ENCODE data around the gene OR8K5. TPM values are rescaled to one million over a fixed set of nuclear protein-coding genes. Genes with fewer than 3 reads are reported as not detected.

The OR8K5 gene
- total RNA-seq, 4 donors from 2014 or later, result not detected

DNA sequence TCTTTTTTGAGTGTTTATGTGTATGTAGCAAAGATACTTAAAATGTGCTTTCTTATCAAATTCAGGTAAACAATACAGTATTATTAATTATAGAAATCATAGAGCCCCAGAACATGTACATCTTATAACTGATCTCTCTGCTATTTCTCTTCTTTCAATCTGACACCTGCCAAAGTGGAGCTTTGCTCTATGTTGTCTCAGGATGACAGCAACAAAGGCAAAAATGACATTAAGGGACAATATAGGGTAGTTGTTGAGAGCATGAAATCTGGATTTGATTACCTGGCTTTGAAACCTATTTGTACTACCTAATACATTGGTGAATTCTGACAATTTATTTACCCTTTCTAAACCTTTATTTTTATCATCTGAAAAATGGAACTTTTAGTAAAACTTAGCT is 23.3 kb upstream of the OR8K5 start:
- TF ChIP-seq POLR2A (IDR thresholded peaks at IDR 0.05), result no peak
- no peak for TF ChIP-seq POLR2AphosphoS5 (IDR thresholded peaks at IDR 0.05)
- TF ChIP-seq EP300 (IDR thresholded peaks at IDR 0.05; ENCODE audit: low read depth), result no peak
- TF ChIP-seq, protein P1, sequence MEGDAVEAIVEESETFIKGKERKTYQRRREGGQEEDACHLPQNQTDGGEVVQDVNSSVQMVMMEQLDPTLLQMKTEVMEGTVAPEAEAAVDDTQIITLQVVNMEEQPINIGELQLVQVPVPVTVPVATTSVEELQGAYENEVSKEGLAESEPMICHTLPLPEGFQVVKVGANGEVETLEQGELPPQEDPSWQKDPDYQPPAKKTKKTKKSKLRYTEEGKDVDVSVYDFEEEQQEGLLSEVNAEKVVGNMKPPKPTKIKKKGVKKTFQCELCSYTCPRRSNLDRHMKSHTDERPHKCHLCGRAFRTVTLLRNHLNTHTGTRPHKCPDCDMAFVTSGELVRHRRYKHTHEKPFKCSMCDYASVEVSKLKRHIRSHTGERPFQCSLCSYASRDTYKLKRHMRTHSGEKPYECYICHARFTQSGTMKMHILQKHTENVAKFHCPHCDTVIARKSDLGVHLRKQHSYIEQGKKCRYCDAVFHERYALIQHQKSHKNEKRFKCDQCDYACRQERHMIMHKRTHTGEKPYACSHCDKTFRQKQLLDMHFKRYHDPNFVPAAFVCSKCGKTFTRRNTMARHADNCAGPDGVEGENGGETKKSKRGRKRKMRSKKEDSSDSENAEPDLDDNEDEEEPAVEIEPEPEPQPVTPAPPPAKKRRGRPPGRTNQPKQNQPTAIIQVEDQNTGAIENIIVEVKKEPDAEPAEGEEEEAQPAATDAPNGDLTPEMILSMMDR (IDR thresholded peaks at IDR 0.05), result no peak
- in situ Hi-C loops (cut with MboI; ENCODE audit: low pct_ligation_motif_present in 1 of 4, low pct_unique_long_range_greater_than_20kb in 1 of 4, low sequenced_read_pairs in 3 of 4) (no loop called here), intact Hi-C loops (cut with DNase I; ENCODE audit: low total_unique reads) (no loop called here)
- H3K27me3 ChIP-seq, result no peaks in the 10 kb centered on the region
- no peaks in the 10 kb centered on the region for H3K4me1 ChIP-seq
- DNase-seq, result no peak
- no peak overlapping the region for H3K4me3 ChIP-seq
- no peaks in the 10 kb centered on the region for H3K36me3 ChIP-seq
- peaks cover 0 to 11% of the 10 kb centered on the region in 2 donors for H3K9me3 ChIP-seq
- H3K27ac ChIP-seq, result no peak overlapping the region

DNA sequence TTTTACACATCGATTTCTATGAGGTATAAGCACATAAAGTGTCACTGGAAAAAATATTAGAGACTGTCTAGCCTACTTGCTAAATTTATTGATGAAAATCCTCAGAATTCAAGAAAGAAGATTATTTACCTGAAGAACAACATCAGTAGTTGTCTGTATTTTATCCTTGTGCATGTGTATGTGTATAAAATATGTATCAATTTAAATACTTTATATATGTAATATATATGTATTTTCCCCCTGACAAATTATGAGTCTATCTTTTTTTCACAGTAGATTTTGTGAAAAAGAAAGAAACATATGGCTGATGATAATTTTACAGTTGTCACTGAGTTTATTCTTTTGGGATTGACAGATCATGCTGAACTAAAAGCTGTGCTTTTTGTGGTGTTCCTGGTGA is 16.2 kb upstream of the OR8K5 start, which contains the start of gene OR5J2:
OR5J2 (plus strand) TSS at position 301 of the 400 bp plus-strand sequence; CDS start at position 301, 0 bp downstream.
- Histone ChIP-seq H3K9me3 (peaks cover 0 to 11% of the 10 kb centered on the region in 2 donors), H3K4me1 (no peaks in the 10 kb centered on the region), H3K36me3 (no peaks in the 10 kb centered on the region), H3K4me3 (no peak within 1 kb of the TSS), H3K27ac (no peak within 1 kb of the TSS), H3K27me3 (no peaks in the 10 kb centered on the region)
- 69 to 83% methylated on average over 1 of the region's 1 CpG for WGBS, 2 donors (ENCODE audit: low coverage in 1 of 2)
- no peak for TF ChIP-seq EP300 (IDR thresholded peaks at IDR 0.05; ENCODE audit: low read depth)
- intact Hi-C loops (cut with DNase I; ENCODE audit: low total_unique reads), result no loop called here
- in situ Hi-C loops (cut with MboI; ENCODE audit: low pct_ligation_motif_present in 1 of 4, low pct_unique_long_range_greater_than_20kb in 1 of 4, low sequenced_read_pairs in 3 of 4), result no loop called here
- DNase-seq, result no peak

DNA sequence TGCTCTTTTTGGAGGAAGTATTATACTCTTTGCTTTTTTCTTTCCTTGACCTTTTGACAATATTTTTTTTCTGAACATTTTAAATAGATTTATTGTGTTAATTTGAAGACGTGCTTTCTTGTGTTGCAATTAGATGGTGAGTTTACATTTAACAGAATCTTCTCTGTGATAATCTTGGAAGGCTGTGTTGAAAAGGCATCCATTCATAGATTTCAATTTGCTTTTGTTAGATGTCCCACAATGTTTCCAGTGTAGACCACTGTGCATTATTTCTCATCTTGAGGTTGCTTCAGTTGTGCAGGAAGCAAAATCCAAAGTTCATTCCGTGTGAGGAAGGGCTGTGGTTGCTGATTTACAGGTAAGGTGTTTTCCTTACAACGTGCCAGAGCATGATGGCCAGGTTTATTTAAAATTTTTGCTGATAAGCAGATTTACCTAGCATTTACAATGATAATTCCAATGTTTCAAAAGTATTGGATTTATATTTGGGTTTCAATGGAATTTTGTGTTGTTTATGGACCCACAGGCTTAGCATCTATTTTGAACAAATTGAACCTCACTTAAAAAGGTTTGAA is 12.2 kb upstream of the OR8K5 start:
- DNase-seq, result peak; percentile 8
- no peak overlapping the region for H3K4me3 ChIP-seq
- H3K9me3 ChIP-seq, result no peaks in the 10 kb centered on the region
- TF ChIP-seq POLR2A (IDR thresholded peaks at IDR 0.05) (no peak), EP300 (IDR thresholded peaks at IDR 0.05; ENCODE audit: low read depth) (no peak), POLR2AphosphoS5 (IDR thresholded peaks at IDR 0.05) (no peak)
- TF ChIP-seq, protein P1 (IDR thresholded peaks at IDR 0.05), result no peak
- intact Hi-C loops (cut with DNase I; ENCODE audit: low total_unique reads), result no loop called here
- in situ Hi-C loops (cut with MboI; ENCODE audit: low pct_ligation_motif_present in 1 of 4, low pct_unique_long_range_greater_than_20kb in 1 of 4, low sequenced_read_pairs in 3 of 4), result no loop called here
- no peaks in the 10 kb centered on the region for H3K27me3 ChIP-seq
- no peaks in the 10 kb centered on the region for H3K36me3 ChIP-seq
- no peaks in the 10 kb centered on the region for H3K4me1 ChIP-seq
- no peak overlapping the region for H3K27ac ChIP-seq
- WGBS, 2 donors (ENCODE audit: low coverage in 1 of 2), result 30 to 36% methylated on average over 3 of the region's 3 CpGs

DNA sequence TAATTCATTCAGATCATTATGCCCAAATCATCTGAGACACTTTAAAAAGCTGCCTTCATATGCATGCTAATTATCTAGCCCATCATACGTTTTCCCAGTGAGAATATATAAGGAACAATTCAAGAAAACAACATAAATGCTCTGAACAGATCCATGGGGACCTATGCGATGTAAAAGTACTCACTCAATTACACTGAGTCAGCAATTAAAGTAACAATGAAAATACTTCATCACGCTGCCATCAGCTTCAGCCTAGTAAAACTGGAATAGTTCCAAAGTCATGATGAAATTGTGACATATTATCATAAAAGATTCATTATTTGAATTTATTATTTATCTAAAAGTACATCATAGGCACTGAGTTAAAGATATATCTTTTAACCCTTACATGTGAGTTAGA is 3.7 kb upstream of the OR8K5 start:
- H3K4me1 ChIP-seq, result no peaks in the 10 kb centered on the region
- no peak overlapping the region for H3K27ac ChIP-seq
- WGBS, 2 donors (ENCODE audit: low coverage in 1 of 2), result 65 to 74% methylated on average over 3 of the region's 3 CpGs
- no peaks in the 10 kb centered on the region for H3K27me3 ChIP-seq
- no peak overlapping the region for H3K4me3 ChIP-seq
- in situ Hi-C loops (cut with MboI; ENCODE audit: low pct_ligation_motif_present in 1 of 4, low pct_unique_long_range_greater_than_20kb in 1 of 4, low sequenced_read_pairs in 3 of 4) (no loop called here), intact Hi-C loops (cut with DNase I; ENCODE audit: low total_unique reads) (loop anchor here (2.0 kb wide), 1 partner anchor 37 kb away; no protein-coding TSS in a partner anchor)
- no peaks in the 10 kb centered on the region for H3K9me3 ChIP-seq
- DNase-seq, result no peak
- no peaks in the 10 kb centered on the region for H3K36me3 ChIP-seq
- TF ChIP-seq POLR2AphosphoS5 (IDR thresholded peaks at IDR 0.05) (no peak), EP300 (IDR thresholded peaks at IDR 0.05; ENCODE audit: low read depth) (no peak), POLR2A (IDR thresholded peaks at IDR 0.05) (no peak)
- TF ChIP-seq, protein P1 (IDR thresholded peaks at IDR 0.05), result no peak

DNA sequence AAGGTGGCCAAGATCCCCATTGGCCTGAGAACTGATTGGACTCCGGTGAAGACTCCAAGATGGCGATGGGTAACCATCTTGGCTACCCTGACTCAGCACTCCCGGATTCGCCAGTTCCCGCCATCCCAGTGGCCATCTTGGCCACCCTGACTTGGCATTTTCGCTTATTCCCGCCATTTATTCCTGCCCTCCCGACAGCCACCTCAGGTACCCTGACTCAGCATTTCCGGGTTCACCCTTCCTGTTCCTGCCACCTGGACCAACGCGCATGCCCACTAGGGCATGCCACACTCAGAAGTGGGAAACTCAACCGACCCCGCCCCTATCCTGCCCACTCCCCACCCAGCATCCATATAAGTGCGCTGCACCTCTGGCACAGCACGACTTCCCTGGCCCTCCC is 7.8 kb downstream of the OR8K5 start:
- Histone ChIP-seq H3K27me3 (no peaks in the 10 kb centered on the region), H3K4me3 (no peak overlapping the region), H3K9me3 (peaks cover 0 to 4% of the 10 kb centered on the region in 2 donors), H3K4me1 (no peaks in the 10 kb centered on the region), H3K27ac (no peak overlapping the region), H3K36me3 (no peaks in the 10 kb centered on the region)
- TF ChIP-seq EP300 (IDR thresholded peaks at IDR 0.05; ENCODE audit: low read depth), result no peak
- no peak for TF ChIP-seq POLR2AphosphoS5 (IDR thresholded peaks at IDR 0.05)
- TF ChIP-seq POLR2A (IDR thresholded peaks at IDR 0.05), result no peak
- TF ChIP-seq, protein P1 (IDR thresholded peaks at IDR 0.05), result no peak
- intact Hi-C loops (cut with DNase I; ENCODE audit: low total_unique reads) (no loop called here), in situ Hi-C loops (cut with MboI; ENCODE audit: low pct_ligation_motif_present in 1 of 4, low pct_unique_long_range_greater_than_20kb in 1 of 4, low sequenced_read_pairs in 3 of 4) (no loop called here)
- DNase-seq, result no peak
- 90 to 95% methylated on average over 4 to 15 of the region's 15 CpGs for WGBS, 2 donors (ENCODE audit: low coverage in 1 of 2)

All from transverse colon (tissue), 4 donors.